Fibroblast of skin of abdomen (primary cell): ENCODE measurements around the gene NCMAP.

Source experiments
- DNase-seq: peaks from one replicate; pipeline ENCODE4 v3.0.0-alpha.2; 2013

The NCMAP gene

GRCh38 chr1:24575905-24576587 is 20.2 kb downstream of the NCMAP start:
- no peak for DNase-seq

GRCh38 chr1:24578846-24579245 is 23.0 kb downstream of the NCMAP start:
- no peak for DNase-seq

- DNase-seq = no peak
These were observed 24.9 kb downstream of the NCMAP start for GRCh38 chr1:24580756-24581155.

DNA sequence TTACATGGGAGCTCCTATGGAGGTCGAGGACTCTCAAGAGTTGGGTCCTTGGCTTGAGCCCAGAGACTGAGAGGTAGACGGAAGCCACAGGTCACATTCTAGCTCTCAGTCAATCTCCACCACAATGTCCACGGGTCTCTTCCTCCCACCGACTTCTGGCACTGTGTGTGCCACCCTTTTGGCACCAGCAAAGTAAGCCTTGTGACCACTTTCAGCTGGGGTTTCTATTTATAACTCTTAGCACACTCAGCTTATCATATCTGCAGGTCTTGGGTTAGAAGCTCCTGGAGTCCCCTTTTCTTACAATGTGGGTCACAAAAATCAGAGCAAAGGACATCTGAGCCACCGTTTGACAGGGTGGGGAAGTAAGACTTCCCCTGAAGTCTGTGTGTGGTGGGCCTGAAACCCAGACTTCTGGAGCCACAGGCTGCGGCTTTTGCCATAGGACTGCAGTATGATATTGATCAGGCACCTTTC is 28.3 kb downstream of the NCMAP start:
- no peak for DNase-seq

DNA sequence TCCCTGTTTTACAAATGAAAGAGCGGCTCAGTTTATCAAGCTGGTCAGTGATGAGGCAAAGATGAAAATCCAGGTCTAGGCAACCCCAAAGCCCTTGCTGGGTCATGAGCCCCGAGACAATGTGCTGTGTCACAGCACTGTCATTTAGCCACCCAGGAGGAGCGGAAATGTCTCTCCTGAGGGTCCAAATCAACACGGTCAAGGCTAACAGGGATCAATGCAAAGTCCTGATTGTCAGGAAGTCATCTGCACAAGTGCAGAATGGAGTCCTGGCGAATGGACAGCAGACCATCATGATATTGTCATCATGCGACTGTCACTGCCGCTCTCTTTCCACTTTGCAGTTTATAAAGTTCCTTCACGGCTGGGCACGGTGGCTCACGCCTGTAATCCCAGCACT is 30.2 kb downstream of the NCMAP start:
- no peak for DNase-seq

DNA sequence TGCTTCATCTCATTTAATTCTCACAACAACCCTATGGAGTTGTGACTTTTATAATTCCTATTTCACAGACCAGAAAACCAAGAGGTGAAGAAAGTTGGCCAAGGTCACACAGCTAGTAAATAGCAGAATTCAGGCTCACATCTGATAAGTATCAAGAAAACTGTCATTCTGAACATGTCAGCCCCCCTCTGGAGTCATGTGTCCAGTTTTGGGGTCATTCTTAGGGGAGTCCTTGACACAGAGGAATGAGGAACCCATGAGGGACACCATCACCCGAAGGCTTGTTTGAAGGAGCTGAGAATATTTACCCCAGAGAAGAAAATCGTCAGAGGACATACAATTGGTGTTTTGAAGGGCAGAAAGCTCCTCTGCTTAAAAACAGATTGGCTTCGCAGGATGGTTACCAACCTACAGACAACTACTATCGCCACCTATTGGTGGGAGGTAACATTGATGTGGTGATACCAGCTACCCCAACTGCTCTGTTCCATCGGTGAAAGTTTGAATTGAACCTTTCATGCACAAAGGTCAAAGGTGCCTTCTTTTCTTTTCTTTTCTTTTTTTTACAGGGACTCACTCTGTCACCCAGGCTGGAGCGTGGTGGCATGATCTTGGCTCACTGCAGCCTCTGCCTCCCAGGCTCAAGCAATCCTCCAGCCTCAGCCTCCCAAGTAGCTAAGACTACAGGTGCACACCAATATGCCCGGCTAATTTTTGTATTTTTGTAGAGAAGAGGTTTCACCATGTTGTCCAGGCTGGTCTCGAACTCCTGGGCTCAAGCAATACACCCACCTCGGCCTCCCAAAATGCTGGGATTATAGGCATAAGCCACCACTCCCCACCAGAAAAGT is 31.3 kb downstream of the NCMAP start:
- DNase-seq = peak; percentile 52

DNA sequence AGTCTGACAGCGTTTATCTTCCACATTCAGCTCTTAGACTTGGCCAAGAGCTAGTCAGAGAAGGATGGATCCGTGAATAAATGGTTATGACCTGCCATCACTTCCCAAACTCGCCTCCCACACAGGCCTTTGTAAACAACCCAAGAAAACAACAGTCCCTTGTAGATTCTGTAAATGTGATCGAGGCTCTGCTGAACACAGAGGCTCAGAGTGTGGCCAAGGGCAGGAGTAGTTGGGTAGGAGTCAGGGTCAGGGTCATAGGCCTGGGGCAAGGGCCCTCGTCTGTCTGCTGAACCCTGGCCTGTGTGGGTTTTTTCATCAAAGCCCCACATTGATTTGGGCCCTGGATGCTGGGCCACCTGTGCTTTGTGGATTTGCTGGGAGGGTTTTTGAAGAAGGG is 32.7 kb downstream of the NCMAP start:
- no peak for DNase-seq

DNA sequence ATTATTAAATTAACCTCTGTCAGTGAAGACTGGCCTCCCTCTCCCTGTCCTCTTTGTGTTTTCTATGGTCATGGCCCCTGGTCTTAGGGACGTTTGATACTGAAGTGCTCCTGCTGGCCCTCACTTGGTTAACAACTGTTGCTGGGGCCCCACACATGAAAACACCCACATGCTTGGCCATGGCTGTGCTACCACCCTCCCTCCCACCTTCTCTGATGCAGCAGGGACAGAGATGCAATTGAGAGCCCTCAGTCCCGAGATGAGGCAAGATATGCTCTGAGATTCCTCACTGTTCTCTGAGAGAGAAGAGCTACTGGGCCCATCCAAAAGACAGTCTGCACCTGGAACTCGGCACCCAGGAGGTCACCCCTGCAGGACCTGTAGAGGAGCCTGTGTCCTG is 33.3 kb downstream of the NCMAP start:
- DNase-seq = no peak

DNA sequence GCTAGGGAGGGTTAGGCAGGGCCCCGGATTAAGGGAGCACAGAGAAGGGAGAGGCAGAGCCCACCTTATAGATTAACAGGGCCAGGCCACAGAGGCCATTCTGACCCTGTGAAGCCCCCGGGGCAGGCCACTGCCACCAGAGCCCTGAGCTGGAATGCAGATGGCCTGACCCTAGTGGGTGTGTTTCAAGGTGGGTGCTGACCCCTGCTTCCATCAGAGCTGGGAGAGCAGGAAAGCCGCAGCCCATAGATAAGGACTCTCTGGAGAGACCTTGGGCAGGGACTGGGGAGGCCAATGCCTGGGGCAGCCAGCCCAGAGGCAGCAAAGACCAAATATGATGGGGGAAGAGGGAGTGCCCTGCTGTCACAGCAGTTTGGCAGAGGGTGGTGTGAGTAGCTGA is 35.9 kb downstream of the NCMAP start:
- DNase-seq = no peak

DNA sequence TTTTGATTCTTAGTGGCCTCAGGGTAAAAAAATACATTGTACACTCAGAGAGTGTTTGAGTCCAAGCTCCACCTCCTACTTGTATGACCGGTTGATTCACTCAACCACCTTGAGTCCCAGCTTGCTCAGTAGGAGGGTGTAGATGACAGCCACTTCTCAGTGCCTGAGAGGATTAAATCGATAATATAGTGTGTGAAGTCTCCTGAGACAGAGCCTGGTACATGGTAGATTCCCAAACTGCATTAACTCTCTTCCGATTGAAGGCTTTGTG is 38.4 kb downstream of the NCMAP start:
- no peak for DNase-seq

- no peak for DNase-seq
These were observed 40.6 kb downstream of the NCMAP start for GRCh38 chr1:24596401-24596880.

- DNase-seq = no peak
These were observed 43.4 kb downstream of the NCMAP start for GRCh38 chr1:24599265-24599664.

- DNase-seq = no peak
These were observed 44.7 kb downstream of the NCMAP start for GRCh38 chr1:24600551-24600950.

DNA sequence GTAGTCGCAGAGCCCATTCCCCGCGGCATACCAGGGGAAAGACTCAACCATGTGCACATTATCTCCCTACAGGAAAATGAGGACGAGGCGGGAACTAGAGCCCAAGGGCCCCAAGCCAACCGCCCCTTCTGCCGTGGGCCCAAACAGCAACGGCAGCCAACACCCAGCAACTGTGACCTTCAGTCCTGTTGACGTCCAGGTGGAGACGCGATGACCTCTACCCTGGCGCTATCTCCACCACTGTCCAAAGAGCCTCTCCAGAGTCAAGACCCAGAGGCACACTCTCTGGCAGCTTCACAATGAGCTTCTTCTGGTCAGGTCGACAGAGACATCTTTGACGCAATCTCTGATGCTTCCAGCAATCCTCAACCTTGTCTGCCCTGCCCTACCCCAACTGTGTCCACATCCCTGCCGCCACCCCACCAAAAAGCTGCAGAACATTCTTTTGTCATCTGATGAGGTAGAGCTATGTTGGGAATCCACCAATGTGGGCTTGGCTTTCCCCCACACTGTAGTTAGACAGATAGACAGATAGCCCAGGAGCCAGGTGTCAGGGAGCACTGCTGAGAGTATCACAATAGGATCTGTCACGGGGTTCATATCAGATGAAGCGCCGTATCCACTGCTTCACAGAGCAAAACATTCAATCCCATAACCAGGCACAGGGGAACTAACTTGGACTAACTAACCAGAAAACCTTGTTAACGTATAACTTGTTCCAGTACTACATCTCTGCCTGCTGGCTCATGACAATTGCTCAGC is 49.8 kb downstream of the NCMAP start:
- DNase-seq = no peak

DNA sequence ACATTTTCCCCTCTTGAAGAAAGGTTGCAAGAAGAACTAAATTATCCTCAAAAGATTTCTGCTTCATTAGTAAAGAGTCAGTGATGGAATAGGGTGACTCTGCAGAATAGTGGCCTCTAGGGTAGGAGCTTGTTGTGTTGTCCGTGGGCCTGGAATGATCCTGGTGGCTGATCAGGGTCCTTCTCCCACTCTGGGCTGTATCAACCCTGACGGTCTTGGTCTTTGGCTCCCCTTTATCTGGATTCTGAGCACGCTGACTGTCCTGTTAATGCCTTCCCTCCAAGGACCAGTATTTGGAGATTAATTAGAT is 50.4 kb downstream of the NCMAP start:
- DNase-seq = no peak

GRCh38 chr1:24606621-24607020 is 50.7 kb downstream of the NCMAP start:
- no peak for DNase-seq

GRCh38 chr1:24609949-24610517 is 54.1 kb downstream of the NCMAP start:
- DNase-seq = no peak

DNA sequence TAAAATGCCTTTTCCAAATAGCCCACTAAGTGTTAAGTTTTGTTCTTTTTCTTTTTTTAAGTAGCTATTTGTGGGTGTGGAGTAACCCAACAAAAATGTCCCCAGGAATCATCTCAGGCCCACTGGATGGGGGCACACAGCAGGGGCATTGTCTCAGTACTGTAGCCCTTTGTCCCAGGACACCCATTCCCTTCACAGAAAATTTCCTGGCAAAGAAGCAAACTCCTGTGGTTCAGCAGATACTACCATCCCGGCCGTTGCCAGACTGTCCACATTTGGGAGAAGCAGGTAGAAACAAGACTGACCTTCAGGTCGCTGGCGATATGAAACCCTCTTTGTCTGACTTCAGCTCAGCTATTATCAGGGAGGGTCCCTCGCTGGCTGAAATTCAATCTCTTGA is 63.5 kb downstream of the NCMAP start:
- DNase-seq = no peak

DNA sequence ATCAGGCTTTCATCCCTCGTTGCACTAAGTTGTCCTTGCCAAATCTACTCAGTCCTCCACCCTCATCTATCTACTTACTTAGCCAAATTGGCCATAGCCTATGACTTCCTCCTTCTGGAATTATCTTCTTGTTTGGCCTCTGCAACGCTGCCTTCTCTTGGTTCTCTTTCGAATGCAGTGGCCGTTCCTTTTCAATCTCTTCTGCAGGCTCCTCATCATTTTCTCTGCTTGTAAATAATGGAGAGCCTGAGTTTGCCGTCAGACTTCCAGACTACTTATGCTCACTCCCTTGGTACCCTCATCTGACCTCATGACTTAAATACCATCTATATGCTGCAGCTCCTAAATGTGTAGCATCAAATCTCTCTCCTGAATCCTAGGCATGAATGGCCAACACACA is 64.8 kb downstream of the NCMAP start:
- DNase-seq = no peak

GRCh38 chr1:24621121-24621520 is 65.2 kb downstream of the NCMAP start:
- DNase-seq = no peak

GRCh38 chr1:24622218-24622617 is 66.3 kb downstream of the NCMAP start:
- DNase-seq = no peak

GRCh38 chr1:24632832-24633175 is 76.9 kb downstream of the NCMAP start:
- DNase-seq = no peak

- DNase-seq = peak; percentile 70
These were observed 79.4 kb downstream of the NCMAP start for GRCh38 chr1:24635195-24635843.
